Stimulated activated CD4-positive, alpha-beta T cell treated with anti-CD3 and anti-CD28 coated beads, Interleukin-1b, Interleukin-23, amount 100 ng/mL, for 4 hours (primary cell): ENCODE data around the gene RTN4.
"Not testable (repeated sequence)": the region's sequence is repeated elsewhere in the genome, so short reads cannot be mapped to it uniquely, and the experiment has no call there.

Experiments
- DNase-seq, 2 donors: peaks; one replicate each; pipeline ENCODE4 v3.0.0-alpha.2; 2020; ENCODE audit warnings: low read depth in 2 of 2

The RTN4 gene

DNA sequence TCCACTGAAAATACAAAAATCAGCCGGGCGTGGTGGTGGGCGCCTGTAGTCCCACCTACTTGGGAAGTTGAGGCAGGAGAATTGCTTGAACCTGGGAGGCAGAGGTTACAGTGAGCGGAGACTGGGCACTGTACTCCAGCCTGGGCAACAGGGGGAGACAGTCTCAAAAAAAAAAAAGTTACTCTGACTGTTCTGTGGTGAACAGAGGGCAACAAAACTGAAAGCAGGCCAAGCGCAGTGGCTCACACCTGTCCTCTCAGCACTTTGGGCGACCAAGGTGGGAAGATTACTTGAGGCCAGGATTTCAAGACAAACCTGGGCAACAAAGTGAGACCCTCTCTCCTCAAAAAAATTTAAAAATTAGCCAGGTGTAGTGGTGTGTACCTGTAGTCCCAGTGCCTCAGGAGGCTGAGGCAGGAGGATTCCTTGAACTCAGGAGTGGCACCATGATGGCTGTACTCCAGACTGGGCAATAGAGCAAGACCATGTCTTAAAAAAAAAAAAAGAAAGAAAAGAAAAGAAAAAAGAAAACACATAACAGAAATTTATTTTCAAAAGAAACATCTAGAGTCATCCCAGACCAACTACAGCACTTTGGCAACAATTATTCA lies 13.6 kb upstream of the RTN4 start:
- DNase-seq = no peak

DNA sequence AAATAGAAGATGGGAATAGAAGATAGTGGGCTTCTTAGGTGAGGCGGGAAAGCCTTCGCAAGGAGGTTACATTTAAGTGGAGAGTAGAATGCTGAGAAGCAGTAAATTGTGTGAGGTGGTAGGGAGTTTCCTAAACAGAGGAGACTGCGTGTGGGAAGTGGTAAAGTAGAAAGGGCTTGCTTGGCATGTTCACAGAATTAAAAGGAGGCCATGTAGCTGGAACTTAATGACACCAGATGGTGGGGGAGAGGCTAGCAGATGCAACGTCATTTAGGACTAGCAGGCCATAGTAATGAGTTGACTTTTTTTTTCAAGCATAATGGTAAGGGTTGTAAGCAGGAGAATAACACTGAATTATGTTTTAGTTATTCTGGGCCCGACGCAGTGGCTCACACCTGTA lies 13.0 kb upstream of the RTN4 start:
- no peak for DNase-seq

DNA sequence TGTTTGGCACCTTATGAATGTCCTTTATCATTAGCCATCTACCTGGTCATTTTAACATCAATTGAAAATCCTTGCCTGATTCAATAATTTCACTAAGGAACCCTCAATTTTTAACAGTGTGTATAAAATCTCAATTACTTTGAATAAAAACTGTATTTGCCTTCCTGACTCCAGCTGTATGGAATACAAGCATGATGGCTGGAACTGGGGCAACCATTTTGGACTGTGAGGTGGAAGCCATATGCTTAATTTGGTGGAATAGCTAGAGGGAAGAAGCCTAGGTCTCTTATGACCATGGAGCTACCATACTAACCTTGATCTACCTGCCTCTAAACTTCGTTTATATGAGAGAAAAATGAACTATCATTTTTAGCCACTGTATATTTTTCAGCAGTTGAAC lies 12.5 kb upstream of the RTN4 start:
- DNase-seq = no peak

DNA sequence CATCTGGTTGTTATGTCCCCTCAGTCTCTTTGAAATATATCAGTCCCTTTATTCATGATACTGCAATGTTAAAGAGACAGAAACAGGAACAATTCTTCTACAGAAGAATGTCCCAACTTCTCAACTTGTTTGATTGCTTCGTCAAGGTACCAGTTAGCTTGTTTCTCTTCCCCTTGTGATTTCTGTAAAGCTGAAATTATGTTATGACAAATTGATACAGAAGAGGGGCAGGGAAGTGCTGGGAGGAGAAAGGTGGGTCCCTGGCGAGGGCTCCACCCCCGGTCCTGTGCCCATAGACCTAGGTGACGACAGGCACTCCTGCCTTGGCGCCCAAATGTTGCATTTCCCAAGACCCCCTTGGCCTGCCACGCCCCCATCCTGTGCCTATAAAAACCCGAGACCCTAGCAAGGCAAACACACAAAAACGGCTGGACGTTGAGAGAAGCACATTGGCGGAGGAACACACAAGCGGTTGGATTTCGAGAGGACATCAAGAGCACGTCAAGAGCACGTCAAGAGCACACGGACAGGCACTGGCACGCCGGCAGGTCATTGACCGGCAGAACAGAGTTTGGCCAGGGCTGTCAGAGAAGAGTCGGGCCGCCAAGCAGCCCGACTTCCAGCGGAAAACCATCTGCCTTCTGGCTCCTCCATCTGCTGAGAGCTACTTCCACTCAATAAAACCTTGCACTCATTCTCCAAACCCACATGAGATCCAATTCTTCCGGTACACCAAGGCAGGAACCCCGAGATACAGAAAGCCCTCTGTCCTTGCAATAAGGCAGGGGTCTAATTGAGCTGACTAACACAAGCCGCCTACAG lies 11.5 kb upstream of the RTN4 start:
- no peak for DNase-seq

DNA sequence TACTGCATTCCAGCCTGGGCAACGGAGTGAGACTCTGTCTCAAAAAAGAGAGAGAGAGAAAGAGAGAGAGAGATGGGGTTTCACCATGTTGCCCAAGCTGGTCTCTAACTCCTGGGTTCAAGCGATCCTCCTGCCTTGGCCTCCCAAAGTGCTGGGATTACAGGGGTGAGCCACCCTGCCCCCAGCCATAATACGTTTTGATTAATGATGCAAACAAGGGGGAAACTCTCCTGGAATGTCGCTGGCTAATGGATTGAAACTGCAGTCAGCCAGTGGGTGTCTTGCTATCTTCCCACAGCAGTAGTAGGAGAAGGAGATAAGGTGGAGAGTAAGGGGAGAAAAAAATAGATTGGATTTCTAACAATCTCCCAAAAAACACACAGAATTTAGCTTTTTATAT lies 9.5 kb upstream of the RTN4 start:
- no peak for DNase-seq

DNA sequence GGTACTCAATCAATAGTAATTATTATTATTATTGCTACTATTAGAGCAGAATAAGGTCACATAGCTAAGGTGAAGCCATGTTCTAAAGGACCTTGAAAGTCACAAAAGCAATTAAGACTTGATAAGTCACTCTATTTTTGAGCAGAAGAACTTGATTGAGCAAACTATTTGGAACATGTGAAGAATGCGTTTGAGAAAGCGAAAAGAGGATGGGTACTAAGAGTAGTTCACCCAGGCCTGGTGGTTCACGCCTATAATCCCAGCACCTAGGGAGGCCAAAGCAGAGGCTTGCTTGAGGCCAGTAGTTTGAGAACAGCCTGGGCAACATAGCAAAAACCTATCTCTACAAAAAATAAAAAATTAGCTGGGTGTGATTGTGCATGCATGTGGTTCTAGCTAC lies 7.2 kb upstream of the RTN4 start:
- DNase-seq = no peak

DNA sequence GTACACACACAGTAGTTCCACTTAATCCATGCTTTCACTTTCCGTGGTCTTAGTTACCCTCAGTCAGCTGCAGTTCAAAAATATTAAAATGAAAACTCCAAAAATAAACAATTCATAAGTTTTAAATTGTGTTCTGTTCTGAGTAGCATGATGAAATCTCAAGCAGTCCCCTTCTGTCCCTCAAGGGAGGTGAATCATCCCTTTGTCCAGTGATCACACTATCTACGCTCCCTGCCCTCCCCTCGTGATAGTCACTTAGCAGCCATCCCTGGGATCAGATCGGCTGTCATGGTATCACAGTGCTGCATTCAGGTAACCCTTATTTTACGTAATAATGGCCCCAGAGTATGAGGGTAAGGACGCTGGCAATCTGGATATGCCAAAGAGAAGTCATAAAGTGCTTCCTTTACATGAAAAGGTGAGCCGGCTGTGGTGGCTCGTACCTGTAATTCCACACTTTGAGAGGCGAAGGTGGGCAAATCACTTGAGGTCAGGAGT lies 5.8 kb upstream of the RTN4 start:
- no peak for DNase-seq

DNA sequence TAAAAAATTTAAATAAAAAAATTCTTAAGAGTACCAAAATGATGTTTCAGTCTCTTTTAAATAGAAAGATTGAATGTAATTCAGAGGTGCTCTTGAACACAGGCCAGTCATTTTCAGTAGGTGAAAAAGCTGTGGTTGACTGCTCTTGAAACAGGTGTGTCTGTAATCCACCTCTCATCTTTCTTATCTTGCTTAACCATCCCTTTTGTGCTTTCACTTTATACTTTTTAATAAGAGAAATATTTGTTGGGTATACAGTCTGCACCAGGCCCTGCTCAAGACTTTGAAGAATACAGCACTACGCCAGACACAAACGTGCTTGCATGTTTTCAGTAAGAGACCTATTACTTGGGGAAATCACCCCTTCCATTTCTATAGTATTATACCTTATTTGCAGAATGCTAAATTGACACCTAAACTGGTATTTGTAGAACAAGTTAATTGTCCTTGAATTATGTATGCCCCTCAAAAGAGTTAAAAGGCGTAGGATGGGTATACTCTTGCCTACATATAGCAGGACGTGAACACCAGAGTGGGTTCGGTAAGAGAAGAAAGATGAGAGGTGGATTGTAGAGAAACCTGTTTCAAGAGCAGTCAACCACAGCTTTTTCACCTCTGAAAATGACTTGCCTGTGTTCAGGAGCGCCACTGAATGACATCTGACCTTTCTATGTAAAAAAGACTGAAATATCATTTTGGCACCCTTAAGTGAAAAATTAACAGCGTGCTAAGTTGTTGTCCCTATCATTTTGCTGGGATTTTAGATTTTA lies 4.0 kb upstream of the RTN4 start:
- no peak for DNase-seq

DNA sequence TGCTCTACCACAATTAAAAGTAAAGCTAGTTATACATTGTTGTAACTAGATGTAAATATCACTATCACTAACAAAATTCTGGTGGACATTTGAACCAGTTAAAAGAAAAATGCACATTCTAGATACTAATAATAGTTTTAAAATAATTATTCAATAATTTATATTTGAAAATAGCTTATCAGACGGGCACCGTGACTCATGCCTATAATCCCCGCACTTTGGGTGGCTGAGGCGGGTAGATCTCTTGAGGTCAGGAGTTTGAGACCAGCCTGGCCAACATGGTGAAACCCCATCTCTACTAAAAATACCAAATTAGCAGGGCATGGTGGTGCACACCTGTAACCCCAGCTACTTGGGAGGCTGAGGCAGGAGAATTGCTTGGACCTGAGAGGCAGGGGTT lies 3.0 kb upstream of the RTN4 start:
- DNase-seq = not testable (repeated sequence)

DNA sequence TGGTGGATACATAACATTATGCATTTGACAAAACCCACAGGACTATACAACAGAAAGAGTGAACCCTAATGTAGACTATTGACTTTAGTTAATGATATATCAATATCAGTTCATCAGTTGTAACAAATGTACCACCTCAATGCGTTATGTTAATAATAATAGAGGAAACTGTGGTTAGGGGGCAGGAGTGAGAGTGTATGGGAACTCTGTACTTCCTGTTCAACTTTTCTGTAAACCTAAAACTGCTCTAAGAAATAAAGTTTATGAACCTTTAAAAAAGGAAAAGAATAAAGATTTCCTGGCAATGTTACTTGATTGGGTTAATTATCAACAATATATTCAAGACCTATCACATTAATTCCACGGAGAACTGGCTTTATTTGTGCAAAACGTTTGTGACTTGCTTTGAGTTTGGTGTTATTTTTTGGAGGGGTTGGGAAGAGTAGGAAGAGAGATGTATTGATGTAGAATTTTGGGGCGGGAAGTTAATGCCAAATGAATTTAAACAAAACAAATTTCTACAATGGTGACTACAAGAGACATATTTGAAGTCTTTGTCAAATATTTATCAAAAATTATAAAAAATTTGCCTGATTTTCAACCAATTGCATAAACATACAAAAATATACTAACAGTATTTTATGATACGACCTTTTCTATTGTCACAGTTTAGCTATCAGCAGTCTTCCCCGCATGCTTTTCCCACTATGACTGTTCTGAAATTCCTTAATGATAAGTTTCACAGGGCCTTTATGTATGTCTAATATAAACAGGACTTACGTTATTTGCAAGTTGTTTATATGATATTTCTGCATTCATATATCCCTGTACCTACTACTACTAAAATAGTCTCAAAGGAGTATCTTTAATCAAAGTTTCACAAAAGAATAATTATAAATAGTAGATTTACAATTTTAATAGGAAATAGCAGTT lies 2.1 kb upstream of the RTN4 start:
- no peak for DNase-seq

DNA sequence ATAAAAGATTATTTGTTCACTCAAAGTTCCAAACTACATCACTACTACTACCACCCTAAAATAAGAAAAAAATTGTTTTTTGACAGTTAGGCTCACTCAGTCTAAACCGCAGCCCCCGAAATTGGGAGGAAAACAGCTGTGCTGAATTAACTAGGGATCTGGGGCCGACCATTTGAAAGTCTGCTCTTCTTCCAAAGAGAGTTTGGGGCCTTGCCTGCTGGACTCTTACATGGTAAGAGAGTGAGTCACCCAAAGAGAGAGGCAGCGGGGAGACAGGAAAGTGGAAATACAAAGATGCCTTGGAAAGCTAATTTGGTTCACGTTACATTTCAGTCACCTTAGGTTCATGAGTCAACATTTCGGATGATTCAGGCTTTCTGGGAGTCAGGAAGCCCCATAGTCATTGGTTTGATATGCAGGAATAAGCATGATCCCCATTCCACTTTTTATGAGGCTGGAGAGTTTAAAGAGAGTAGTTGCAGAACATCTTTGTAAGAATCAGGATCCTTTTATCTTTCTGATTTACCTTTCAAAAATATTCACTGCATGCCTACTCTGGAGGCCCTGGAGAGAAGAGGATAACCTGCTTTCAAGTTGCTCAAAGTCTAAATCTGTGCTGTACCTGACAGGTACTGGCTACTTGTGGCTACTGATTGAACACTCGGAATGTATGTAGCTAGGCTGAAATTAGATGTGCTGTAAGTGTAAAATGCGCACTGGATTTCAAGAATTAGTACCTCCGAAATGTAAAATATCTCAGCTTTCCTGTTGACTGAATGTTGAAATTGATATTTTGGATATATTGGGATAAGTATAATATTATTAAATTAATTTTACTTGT lies 995 bp upstream of the RTN4 start:
- peak in 1 of 2 donors; percentile 7 for DNase-seq

DNA sequence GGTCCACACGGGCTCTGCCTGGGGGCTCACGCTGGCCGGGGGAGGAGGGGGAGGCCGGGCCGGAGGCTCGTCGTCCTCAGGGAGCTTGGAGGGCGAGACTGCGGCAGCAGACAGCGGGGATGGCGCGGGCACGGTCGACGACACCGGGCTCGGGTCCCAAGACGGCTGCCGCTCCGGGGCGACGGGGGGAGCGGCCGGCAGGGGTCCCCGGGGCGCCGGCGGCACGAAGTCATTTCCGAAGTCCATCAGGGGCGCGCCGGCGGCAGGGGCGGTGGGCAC lies 491 bp downstream of the RTN4 start:
- DNase-seq = no peak

DNA sequence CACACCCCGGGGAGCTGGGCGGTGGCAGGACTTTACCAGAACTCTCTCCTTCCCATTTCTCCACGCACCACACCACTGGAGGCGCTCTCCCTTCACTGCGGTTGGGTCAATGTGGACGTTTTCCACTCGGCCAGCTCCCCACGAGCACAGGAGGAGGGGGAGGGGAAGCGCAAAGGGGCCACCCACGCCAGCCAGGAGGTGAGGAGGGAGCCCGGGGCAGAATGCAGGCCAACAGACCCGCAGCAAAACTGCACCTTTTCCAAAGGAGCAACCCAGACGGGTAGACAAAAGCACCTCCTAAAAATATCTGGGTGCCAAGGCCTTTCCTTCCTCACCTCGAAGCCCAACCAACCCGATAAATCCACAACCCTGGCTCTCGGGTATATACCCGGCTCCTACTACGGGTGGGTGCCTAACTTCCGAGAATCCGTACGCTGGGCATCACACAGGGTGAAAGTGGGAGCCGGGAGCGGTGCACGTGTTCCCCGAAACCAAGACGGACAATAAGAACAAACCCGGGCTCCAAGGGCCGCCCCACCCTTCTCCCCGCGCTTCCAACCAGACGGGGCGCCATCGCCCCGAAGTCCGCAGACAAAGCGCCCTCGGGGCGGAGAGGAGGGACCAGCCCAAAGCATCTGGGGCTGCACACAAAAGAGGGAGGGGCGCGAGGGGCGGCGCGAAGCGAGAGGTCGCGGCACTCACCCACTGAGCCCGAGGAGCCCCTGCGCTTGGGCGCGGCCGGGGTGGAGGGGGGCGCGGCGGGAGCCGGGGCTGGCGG lies 1.0 kb downstream of the RTN4 start:
- DNase-seq = peak; percentile 32 to 50

DNA sequence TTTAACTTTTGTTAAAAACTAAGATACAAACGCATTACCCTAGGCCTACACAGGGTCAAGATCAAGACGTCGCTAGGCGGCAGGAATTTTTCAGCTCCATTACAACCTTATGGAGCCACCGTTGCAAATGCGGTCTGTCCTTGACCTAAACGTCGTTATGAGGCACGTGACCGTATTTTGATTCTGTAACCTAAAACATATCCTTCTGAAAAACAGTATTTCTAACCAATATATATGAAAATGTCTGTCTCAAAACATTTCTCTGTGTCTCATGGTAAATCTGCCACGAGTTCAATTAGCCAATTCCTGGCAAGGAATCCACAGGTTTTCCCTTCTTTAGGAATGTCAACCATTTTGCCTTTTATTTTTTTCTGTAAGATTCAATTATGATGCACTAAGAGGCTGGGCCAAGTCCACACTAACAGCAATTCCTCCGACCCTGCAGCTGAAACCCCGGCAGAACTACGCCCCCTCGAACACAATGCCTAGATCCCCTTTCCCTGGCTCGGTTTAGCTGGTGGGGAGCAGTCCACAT lies 1.7 kb downstream of the RTN4 start:
- no peak for DNase-seq

DNA sequence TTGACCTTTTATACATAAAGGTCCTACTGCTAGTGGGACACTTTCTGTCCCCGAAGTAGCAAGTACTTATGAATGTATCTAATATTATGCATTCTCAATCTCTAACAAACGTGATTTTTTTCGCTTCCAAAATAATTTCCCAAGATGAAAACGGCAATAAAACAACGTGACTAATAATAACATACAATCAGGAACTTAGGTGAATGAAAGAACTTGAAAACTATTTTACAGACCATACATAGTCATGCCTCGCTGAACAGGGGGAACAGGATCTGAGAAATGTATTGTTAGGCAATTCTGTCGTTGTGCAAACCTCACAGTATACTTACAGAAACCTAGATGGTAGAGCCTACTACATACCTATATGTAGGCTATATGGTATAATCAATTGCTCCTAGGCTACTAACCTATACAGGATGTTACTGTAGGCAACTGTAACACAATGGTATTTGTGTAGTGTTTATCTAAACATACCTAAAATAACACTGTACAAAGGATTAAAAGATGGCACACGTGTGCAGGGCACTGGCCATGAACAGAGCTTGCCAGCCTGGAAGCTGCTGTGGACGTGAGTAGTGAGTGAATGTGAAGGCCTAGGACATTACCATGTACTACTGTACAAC lies 2.5 kb downstream of the RTN4 start:
- no peak for DNase-seq

DNA sequence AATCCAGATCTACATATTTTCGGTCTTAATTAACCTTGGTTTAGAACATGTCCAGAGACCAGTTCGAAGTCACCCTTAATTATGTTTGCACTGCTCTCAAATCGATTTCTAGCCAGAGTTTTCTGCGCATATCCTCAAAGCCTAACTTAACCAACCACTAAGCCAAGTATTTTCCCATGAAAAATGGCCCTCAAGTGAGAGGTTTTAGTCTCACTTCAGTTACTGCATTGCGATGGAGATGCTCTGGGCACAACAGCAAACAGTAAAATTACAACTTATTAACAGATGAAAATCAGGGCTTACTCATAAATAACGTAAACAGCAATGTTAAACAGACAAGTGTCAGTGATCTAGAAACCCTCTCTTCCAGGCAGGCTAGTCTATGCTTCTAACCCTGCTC lies 4.5 kb downstream of the RTN4 start:
- DNase-seq = no peak

DNA sequence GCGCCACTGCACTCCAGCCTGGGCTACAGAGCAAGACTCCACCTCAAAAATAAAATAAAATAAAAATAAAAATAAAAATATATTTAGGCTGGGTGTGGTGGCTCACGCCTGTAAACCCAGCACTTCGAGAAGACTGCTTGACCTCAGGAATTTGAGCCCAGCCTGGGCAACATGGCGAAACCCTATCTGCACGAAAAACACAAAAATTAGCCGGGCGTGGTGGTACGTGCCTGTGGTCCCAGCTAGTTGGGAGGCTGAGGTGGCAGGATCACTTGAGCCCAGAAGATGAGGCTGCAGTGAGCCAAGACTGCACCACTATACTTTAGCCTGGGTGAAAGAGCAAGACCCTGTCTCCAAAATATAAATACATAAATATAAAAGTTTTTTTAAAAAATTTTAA lies 6.4 kb downstream of the RTN4 start:
- no peak for DNase-seq

DNA sequence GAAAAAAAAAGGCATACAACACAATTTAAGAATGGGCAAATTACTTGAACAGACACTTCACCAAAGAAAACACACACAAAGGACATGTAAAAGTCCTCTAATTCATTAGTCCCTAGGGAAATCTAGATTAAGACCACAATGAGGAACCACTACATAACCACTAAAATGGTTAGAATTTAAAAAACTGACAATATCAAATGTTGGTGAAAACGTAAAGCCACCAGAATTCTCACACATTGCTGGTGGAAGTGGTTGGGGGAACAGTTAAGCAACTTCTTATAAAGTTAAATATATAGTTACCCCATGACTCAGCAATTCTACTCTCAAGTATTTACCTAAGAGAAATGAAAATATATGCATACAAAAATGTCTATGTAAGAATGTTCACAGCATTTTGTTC lies 11.8 kb downstream of the RTN4 start:
- DNase-seq = no peak

DNA sequence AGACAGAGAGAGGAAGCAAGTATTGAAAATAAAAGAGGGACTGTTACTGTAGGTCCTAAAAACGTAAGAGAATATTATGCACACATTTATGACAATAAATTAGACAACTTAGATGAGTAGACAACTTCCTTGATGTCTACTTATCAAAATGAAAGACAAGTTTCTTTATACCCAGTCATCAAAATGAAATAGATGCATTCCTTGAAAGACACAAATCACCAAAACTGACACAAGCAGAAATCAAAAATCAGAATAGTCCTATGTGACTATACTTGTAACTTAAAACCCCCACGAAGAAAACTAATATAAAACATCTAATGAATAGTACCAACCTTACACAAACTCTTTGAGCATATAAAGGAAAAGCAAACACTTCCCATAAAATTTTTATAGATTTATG lies 14.5 kb downstream of the RTN4 start:
- DNase-seq = no peak
